ENCODE results near the gene ENAH.

GRCh38 chr1:225471453-225472301, 181.2 kb downstream of the ENAH start:
- TF ChIP-seq CTCF (IDR thresholded peaks at IDR 0.05) (no peak), POLR2A (IDR thresholded peaks at IDR 0.05) (no peak)

All from esophagus squamous epithelium (tissue), 4 donors.